ENCODE results near the gene CPT1B.

DNA sequence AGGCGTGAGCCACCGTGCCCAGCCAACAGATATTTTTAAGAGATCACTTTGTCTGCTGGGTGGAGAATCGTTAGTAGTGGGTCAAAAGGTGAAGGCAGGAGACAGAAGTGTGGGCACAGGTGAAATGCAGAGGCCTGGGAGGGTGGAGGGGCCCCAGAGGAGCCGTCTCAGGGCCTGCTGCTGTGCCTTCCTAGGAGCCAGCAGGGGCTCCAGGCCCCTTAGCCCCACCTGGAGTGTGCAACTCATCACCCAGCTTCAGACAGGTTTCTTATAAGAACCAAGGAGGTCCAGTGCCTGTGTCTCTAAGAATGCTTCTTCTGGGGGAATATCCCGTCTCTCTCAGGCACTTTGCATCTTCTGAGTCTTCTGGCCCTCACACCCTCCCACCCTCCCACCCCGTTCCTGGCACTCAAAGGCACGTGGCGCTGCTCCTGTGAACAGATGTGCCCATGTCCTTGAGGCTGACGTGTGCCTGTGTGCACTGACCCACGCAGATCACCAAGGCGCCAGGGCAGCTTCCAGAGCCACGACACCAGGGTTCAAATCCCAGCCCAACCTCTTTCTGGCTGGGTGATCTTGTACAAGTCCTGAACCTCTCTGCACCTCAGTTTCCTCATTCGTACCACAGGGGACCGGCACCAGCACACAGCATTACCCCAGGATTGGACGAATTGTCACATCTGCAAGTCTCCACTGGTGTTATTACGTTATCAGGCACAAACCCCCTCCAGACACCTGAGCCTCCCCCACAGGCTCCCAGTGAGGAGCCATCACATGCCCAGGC lies 46.3 kb upstream of the CPT1B start:
- TF ChIP-seq, protein P1, sequence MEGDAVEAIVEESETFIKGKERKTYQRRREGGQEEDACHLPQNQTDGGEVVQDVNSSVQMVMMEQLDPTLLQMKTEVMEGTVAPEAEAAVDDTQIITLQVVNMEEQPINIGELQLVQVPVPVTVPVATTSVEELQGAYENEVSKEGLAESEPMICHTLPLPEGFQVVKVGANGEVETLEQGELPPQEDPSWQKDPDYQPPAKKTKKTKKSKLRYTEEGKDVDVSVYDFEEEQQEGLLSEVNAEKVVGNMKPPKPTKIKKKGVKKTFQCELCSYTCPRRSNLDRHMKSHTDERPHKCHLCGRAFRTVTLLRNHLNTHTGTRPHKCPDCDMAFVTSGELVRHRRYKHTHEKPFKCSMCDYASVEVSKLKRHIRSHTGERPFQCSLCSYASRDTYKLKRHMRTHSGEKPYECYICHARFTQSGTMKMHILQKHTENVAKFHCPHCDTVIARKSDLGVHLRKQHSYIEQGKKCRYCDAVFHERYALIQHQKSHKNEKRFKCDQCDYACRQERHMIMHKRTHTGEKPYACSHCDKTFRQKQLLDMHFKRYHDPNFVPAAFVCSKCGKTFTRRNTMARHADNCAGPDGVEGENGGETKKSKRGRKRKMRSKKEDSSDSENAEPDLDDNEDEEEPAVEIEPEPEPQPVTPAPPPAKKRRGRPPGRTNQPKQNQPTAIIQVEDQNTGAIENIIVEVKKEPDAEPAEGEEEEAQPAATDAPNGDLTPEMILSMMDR (IDR thresholded peaks at IDR 0.05), result no peak
- TF ChIP-seq ZFX (IDR thresholded peaks at IDR 0.05; ENCODE audit: borderline replicate concordance), result no peak

Data from 22Rv1 (cell line).